SK-N-SH (cell line): ENCODE data around the gene IFNLR1.

Experiments
- EP300 ChIP-seq, 2 experiments: IDR thresholded peaks; 2 replicates each; pipeline versions ENCODE4 v1.4.0 to v1.6.1; 2012; ENCODE audit warnings: borderline replicate concordance in 1 of 2, low read depth in 1 of 2, low read length in 1 of 2
- FOXM1 ChIP-seq: IDR thresholded peaks from 2 replicates; pipeline ENCODE4 v1.4.0; 2012; ENCODE audit warnings: low read depth, mild to moderate bottlenecking
- GABPA ChIP-seq: IDR thresholded peaks from 2 replicates; pipeline ENCODE4 v1.4.0; 2012; ENCODE audit warnings: low read depth, mild to moderate bottlenecking
- MXI1 ChIP-seq: IDR thresholded peaks from 2 replicates; pipeline ENCODE4 v1.6.1; 2012; ENCODE audit warnings: mild to moderate bottlenecking, low read depth, low read length, improper control_type of control experiment
- NFIC ChIP-seq: IDR thresholded peaks from 2 replicates; pipeline ENCODE4 v1.4.0; 2012; ENCODE audit warnings: borderline replicate concordance
- POLR2AphosphoS5 ChIP-seq: IDR thresholded peaks from 2 replicates; pipeline ENCODE4 v1.6.1; 2012; ENCODE audit warnings: low read depth, low read length
- RAD21 ChIP-seq: IDR thresholded peaks from 2 replicates; pipeline ENCODE4 v1.6.1; 2012; ENCODE audit warnings: mild to moderate bottlenecking, low read length
- RFX5 ChIP-seq: IDR thresholded peaks from 2 replicates; pipeline ENCODE4 v1.6.1; 2012; ENCODE audit warnings: mild to moderate bottlenecking, improper control_type of control experiment, low read length
- SIN3A ChIP-seq: IDR thresholded peaks from 2 replicates; pipeline ENCODE4 v1.6.1; 2012; ENCODE audit warnings: low read depth, mild to moderate bottlenecking, low read length, moderate library complexity, borderline replicate concordance
- TAF1 ChIP-seq: IDR thresholded peaks from 2 replicates; pipeline ENCODE4 v1.6.1; 2012; ENCODE audit warnings: low read depth, mild to moderate bottlenecking, low read length, moderate library complexity, borderline replicate concordance
- TEAD4 ChIP-seq: IDR thresholded peaks from 2 replicates; pipeline ENCODE4 v1.4.0; 2012; ENCODE audit warnings: mild to moderate bottlenecking, borderline replicate concordance; ENCODE audit not compliant: insufficient read depth
- TF ChIP-seq, protein P1 (sequence below): fragments of 200-600 bp; sonication (generic); IDR thresholded peaks from 2 replicates; pipeline ENCODE4 v1.6.1; 2017; ENCODE audit warnings: antibody characterized with exemption, mild to moderate bottlenecking, moderate library complexity
- TF ChIP-seq, protein P2 (sequence below): IDR thresholded peaks from 2 replicates; pipeline ENCODE4 v1.6.1; 2012; ENCODE audit warnings: mild to moderate bottlenecking, low read depth, low read length, moderate library complexity
- TF ChIP-seq, protein P3 (sequence below): IDR thresholded peaks from 2 replicates; pipeline ENCODE4 v1.4.0; 2012; ENCODE audit warnings: low read depth, borderline replicate concordance

DNA sequence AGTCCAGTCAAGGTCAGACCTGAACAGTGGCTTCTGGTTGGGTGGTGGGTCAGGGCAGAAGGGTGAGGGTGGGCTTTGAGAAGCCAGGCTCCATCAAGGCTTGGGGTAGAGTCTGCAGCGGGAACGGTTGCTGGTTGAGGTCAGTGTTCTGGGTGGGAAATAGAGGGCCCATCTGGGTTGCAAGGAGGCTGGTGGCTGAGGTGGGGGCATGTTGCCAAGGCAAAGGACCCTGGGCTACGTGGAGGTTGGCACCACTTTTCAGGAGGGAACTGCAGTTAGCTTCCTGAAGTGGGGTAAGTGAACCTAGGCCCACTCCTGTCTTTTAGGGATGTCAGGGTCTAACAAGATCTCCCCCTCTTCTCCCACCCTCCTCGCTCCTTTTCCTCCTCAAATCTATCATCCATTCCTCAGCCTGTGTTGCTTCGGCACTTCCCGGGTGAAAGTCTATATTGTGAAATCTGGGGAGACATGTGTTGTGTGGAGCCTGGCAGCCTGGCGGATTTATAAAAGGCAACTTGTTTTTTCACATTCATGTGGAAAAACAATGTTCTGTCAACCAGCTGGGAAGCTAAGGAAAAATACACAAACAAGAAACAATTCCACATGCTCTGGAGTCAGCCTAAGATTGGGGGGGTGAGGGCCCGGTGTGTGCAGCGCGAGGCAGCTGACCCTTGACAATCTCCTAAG is 45.6 kb downstream of the IFNLR1 start:
- no peak for TF ChIP-seq RFX5
- TF ChIP-seq, protein P1, sequence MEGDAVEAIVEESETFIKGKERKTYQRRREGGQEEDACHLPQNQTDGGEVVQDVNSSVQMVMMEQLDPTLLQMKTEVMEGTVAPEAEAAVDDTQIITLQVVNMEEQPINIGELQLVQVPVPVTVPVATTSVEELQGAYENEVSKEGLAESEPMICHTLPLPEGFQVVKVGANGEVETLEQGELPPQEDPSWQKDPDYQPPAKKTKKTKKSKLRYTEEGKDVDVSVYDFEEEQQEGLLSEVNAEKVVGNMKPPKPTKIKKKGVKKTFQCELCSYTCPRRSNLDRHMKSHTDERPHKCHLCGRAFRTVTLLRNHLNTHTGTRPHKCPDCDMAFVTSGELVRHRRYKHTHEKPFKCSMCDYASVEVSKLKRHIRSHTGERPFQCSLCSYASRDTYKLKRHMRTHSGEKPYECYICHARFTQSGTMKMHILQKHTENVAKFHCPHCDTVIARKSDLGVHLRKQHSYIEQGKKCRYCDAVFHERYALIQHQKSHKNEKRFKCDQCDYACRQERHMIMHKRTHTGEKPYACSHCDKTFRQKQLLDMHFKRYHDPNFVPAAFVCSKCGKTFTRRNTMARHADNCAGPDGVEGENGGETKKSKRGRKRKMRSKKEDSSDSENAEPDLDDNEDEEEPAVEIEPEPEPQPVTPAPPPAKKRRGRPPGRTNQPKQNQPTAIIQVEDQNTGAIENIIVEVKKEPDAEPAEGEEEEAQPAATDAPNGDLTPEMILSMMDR, result no peak
- no peak for TF ChIP-seq POLR2AphosphoS5
- no peak for TF ChIP-seq EP300 (IDR thresholded peaks at IDR 0.05; ENCODE audit: borderline replicate concordance in 1 of 2, low read depth in 1 of 2, low read length in 1 of 2)
- TF ChIP-seq MXI1, result no peak
- no peak for TF ChIP-seq SIN3A
- no peak for TF ChIP-seq GABPA
- TF ChIP-seq, protein P2, sequence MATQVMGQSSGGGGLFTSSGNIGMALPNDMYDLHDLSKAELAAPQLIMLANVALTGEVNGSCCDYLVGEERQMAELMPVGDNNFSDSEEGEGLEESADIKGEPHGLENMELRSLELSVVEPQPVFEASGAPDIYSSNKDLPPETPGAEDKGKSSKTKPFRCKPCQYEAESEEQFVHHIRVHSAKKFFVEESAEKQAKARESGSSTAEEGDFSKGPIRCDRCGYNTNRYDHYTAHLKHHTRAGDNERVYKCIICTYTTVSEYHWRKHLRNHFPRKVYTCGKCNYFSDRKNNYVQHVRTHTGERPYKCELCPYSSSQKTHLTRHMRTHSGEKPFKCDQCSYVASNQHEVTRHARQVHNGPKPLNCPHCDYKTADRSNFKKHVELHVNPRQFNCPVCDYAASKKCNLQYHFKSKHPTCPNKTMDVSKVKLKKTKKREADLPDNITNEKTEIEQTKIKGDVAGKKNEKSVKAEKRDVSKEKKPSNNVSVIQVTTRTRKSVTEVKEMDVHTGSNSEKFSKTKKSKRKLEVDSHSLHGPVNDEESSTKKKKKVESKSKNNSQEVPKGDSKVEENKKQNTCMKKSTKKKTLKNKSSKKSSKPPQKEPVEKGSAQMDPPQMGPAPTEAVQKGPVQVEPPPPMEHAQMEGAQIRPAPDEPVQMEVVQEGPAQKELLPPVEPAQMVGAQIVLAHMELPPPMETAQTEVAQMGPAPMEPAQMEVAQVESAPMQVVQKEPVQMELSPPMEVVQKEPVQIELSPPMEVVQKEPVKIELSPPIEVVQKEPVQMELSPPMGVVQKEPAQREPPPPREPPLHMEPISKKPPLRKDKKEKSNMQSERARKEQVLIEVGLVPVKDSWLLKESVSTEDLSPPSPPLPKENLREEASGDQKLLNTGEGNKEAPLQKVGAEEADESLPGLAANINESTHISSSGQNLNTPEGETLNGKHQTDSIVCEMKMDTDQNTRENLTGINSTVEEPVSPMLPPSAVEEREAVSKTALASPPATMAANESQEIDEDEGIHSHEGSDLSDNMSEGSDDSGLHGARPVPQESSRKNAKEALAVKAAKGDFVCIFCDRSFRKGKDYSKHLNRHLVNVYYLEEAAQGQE, result no peak
- no peak for TF ChIP-seq TEAD4
- TF ChIP-seq NFIC, result no peak
- no peak for TF ChIP-seq RAD21
- no peak for TF ChIP-seq FOXM1
- TF ChIP-seq TAF1, result no peak
- TF ChIP-seq, protein P3, sequence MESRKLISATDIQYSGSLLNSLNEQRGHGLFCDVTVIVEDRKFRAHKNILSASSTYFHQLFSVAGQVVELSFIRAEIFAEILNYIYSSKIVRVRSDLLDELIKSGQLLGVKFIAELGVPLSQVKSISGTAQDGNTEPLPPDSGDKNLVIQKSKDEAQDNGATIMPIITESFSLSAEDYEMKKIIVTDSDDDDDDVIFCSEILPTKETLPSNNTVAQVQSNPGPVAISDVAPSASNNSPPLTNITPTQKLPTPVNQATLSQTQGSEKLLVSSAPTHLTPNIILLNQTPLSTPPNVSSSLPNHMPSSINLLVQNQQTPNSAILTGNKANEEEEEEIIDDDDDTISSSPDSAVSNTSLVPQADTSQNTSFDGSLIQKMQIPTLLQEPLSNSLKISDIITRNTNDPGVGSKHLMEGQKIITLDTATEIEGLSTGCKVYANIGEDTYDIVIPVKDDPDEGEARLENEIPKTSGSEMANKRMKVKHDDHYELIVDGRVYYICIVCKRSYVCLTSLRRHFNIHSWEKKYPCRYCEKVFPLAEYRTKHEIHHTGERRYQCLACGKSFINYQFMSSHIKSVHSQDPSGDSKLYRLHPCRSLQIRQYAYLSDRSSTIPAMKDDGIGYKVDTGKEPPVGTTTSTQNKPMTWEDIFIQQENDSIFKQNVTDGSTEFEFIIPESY, result no peak
